GM12873 (cell line): ENCODE data around the gene RAB20.

ENCODE experiments used
- TF ChIP-seq, protein P1 (sequence below): IDR thresholded peaks from 2 replicates; pipeline ENCODE4 v1.5.1; 2012; ENCODE audit warnings: low read depth, mild to moderate bottlenecking, moderate library complexity, low read length, control low read depth; ENCODE audit not compliant: insufficient read depth; ENCODE audit errors: missing control alignments

Gene RAB20

DNA sequence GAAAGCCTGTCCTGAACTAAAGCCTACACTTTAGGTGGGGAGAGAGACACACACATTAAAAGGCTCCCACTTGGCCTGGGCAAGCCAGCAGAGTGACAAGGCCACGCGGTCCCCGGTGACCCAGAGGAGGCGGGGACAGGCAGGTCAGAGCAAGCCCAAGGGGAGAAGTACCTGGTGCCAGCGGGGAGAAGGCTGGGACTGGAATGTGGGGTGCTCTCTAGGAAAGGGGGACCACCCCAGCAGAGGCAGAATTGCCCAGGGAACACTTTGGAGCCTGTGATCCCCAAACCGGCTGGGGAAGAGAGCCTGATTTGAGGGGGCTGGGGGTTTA is 82.3 kb downstream of the RAB20 start:
- TF ChIP-seq, protein P1, sequence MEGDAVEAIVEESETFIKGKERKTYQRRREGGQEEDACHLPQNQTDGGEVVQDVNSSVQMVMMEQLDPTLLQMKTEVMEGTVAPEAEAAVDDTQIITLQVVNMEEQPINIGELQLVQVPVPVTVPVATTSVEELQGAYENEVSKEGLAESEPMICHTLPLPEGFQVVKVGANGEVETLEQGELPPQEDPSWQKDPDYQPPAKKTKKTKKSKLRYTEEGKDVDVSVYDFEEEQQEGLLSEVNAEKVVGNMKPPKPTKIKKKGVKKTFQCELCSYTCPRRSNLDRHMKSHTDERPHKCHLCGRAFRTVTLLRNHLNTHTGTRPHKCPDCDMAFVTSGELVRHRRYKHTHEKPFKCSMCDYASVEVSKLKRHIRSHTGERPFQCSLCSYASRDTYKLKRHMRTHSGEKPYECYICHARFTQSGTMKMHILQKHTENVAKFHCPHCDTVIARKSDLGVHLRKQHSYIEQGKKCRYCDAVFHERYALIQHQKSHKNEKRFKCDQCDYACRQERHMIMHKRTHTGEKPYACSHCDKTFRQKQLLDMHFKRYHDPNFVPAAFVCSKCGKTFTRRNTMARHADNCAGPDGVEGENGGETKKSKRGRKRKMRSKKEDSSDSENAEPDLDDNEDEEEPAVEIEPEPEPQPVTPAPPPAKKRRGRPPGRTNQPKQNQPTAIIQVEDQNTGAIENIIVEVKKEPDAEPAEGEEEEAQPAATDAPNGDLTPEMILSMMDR = no peak

DNA sequence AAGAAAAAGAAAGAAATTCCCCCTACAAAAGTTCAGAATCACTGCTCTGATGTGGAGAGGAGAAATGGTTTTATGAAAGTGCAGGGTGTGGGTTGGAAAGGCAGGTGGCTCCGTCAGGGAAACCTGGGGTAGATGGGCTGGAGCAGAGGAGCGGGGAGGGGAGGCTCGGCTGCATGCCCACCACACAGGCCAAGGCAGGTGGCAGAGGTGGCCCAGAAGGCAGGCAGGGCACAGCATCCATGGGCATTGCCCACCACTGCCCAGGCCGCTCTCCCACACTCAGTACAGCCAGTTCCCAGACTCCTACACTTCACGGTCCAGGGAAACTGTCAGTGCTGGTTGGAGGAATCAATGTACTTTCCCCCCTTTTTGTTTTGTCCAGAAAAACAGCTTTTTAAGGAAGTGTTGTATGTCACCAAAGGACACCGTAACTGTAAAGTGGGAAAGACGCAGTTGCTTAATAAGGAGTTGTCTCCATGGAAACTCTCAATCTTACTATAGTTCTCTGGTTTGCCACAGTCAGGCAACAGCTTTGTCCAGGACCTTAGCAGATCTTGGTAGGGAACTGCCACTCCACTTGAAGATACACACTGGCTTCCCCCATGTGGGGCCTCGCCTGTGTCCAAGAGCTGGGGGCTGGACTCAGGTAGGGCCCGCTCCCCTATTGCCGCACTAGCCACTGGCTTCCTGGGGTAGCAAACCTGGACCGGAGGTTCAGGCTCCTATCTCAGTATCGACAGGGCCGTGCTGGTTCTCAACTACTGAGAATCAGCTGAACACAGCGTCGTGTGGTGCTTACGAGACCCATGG is 82.9 kb downstream of the RAB20 start:
- TF ChIP-seq, protein P1 = no peak

DNA sequence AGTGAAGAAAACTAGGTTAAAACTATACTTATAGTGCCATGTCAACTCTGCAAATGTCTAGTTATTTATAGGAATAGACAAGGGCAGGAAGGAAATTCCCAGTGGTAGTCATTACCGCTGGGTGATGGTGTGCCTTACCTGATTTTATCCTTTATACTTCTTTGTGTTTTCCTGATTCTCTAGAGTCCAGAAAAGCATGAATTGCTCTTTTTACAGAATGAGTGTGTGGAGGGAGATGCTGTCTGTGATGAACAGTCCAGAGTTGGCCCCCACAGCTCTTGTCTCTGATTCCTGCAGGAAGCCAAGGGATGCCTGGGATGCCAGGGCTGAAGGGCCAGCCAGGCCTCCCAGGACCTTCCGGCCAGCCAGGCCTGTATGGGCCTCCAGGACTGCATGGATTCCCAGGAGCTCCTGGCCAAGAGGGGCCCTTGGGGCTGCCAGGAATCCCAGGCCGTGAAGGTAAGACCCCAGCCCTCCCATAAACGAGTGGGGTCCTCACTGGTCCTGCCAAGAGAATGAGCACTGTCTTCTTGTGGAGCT is 83.7 kb downstream of the RAB20 start:
- TF ChIP-seq, protein P1 = no peak

DNA sequence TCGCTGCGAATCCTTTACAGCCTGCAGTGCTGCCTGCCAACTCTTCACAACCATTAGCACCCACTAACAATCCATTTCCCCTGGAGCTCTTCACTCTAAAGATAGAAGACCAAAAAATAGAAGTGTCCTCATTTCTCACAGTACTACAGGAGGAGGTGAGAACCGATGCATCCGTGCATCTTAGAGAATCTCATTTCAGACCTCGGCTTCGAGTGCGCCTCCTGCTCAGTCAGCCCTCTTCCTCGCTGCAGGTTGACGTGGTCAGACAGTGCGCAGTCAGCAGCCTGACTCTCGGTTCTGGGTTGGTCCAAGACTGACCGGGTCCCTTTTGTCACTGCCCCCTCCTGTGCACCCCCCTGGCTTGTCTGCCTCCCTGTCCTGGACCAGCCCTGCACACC is 85.3 kb downstream of the RAB20 start:
- TF ChIP-seq, protein P1 = no peak

DNA sequence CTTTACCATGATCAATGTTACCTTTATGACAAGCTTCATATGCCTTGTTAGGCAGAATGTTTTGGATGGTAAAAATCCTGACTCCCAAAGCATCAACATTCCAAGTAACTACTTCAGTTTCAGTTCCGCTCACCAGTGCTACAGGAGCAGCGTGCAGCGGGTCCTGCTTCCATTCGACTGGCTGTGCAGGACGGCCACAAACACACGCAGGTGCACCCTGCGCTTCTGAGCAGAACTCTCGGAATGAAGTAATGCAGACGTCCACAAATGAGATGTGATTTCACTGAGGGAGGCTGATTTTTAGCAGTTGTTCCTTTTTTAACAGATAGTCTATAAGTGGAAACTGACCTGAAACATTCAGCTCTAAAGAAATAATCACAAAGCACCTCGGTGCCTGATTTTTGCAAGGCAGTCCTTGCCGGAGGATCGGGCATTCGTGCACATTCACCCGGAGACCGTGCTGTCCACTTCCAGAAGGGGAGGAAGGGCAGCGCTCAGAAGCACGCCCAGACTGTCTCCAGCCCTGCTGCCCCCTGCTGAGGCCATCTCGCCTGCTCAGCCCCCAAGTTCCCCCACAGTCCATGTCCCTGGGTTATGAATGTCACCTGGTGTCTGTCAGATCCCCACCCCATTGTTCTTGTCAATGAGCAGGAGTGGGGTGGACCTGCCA is 85.8 kb downstream of the RAB20 start:
- TF ChIP-seq, protein P1 = no peak

DNA sequence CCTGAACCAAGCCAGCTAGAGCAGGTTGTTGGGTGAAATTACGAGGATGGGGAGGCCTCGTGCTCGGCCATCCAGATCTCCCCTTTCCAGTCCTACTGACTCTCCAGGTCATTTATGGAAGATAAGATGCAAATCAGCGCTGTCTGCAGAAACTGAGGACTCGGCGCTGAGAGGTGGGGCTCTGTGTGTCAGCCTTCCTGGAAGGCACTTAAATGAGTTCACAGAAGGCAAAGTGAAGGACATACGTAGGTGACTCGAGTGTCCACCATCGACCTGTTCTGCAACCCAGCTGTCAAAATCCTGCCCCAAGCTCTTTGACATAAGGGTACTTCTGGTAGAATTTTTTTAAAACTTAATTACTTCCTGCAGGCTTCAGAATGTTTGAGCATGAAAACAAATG is 86.4 kb downstream of the RAB20 start:
- TF ChIP-seq, protein P1 = no peak

DNA sequence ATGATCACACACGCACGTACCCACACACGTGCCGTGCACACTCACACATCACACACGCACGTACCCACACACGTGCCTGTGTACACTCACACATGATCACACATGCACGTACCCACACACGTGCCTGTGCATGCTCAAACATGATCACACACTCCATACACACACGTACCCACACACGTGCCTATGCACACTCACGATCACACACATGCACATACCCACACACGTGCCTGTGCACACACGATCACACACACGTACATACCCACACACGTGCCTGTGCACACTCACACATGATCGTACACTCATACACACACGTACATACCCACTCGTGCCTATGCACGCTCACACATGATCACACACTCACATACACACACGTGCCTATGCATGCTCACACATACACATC is 86.8 kb downstream of the RAB20 start:
- TF ChIP-seq, protein P1 = no peak
